GM23338 (cell line): Measurements from ENCODE around the gene IL2. TPM values are rescaled to one million over a fixed set of nuclear protein-coding genes. Genes with fewer than 3 reads are reported as not detected.
A peak's percentile ranks its signal among the peaks of the same experiment; 100 is the strongest.

Experiments used
- ATAC-seq: fragments of 200-7000 bp; cut with Tn5 transposase; 3 replicates; pipeline ENCODE4 v1.9.1; 2020
- DNase-seq: peaks from one replicate; pipeline ENCODE4 v3.0.0-alpha.2; 2015; ENCODE audit warnings: low spot score
- H2AFZ ChIP-seq: fragments of 200-600 bp; sonication (generic); 2 replicates; pipeline ENCODE4 v1.8.0; 2016; ENCODE audit warnings: antibody characterized with exemption, mild to moderate bottlenecking, moderate library complexity
- H3F3A ChIP-seq: fragments of 200-600 bp; sonication (generic); replicated peaks from 2 replicates; pipeline ENCODE4 v1.8.0; 2017; ENCODE audit warnings: antibody characterized with exemption, mixed run types, low read depth
- H3K27ac ChIP-seq: fragments of 200-600 bp; sonication (generic); 2 replicates; pipeline ENCODE4 v1.6.1; 2016; ENCODE audit warnings: low read depth
- H3K27me3 ChIP-seq: fragments of 200-600 bp; sonication (generic); 2 replicates; pipeline ENCODE4 v1.8.0; 2016; ENCODE audit warnings: mild to moderate bottlenecking, mixed run types, moderate library complexity; ENCODE audit not compliant: insufficient read depth
- H3K36me3 ChIP-seq: fragments of 200-600 bp; sonication (generic); 2 replicates; pipeline ENCODE4 v1.8.0; 2016; ENCODE audit warnings: mild to moderate bottlenecking; ENCODE audit not compliant: insufficient read depth
- H3K4me1 ChIP-seq: fragments of 200-600 bp; sonication (generic); 2 replicates; pipeline ENCODE4 v1.8.0; 2016; ENCODE audit warnings: mild to moderate bottlenecking, moderate library complexity; ENCODE audit not compliant: insufficient read depth
- H3K4me2 ChIP-seq: fragments of 200-600 bp; sonication (generic); 2 replicates; pipeline ENCODE4 v1.7.1; 2017; ENCODE audit warnings: mixed run types
- H3K4me3 ChIP-seq: fragments of 200-600 bp; sonication (generic); 2 replicates; pipeline ENCODE4 v1.6.1; 2016; ENCODE audit warnings: mixed run types
- H3K79me2 ChIP-seq: fragments of 200-600 bp; sonication (generic); replicated peaks from 2 replicates; pipeline ENCODE4 v1.8.0; 2017; ENCODE audit warnings: mild to moderate bottlenecking; ENCODE audit not compliant: insufficient read depth
- H3K9me2 ChIP-seq: fragments of 200-600 bp; sonication (generic); 2 replicates; pipeline ENCODE4 v1.8.0; 2017; ENCODE audit not compliant: insufficient read depth
- H4K20me1 ChIP-seq: fragments of 200-600 bp; sonication (generic); replicated peaks from 2 replicates; pipeline ENCODE4 v1.8.0; 2017; ENCODE audit warnings: mild to moderate bottlenecking; ENCODE audit not compliant: insufficient read depth
- H3K27ac Mint-ChIP-seq: 2 replicates; pipeline ENCODE4 v1.8.0; 2020; ENCODE audit warnings: inconsistent platforms, mild to moderate bottlenecking, moderate library complexity, mixed read lengths
- H3K27me3 Mint-ChIP-seq: 3 replicates; pipeline ENCODE4 v1.8.0; 2022; ENCODE audit warnings: low read depth, mild to moderate bottlenecking, moderate library complexity, mixed read lengths, inconsistent platforms; ENCODE audit not compliant: insufficient read depth, poor library complexity
- H3K36me3 Mint-ChIP-seq: 3 replicates; pipeline ENCODE4 v1.8.0; 2021; ENCODE audit warnings: low read depth, mild to moderate bottlenecking, inconsistent platforms, moderate library complexity, mixed read lengths
- H3K4me1 Mint-ChIP-seq: 3 replicates; pipeline ENCODE4 v1.8.0; 2020; ENCODE audit warnings: mild to moderate bottlenecking, inconsistent platforms, mixed read lengths
- H3K4me3 Mint-ChIP-seq: 3 replicates; pipeline ENCODE4 v1.8.0; 2021; ENCODE audit warnings: moderate library complexity, mild to moderate bottlenecking, inconsistent platforms, mixed read lengths
- H3K9me3 Mint-ChIP-seq: 3 replicates; pipeline ENCODE4 v1.8.0; 2020; ENCODE audit warnings: moderate library complexity, mild to moderate bottlenecking, inconsistent platforms, mixed read lengths
- EZH2 ChIP-seq: fragments of 200-600 bp; sonication (generic); IDR thresholded peaks from one replicate; pipeline ENCODE4 v1.8.0; 2017; ENCODE audit warnings: antibody characterized with exemption, mild to moderate bottlenecking, low read depth; ENCODE audit not compliant: unreplicated experiment
- NANOG ChIP-seq: IDR thresholded peaks from 2 replicates; pipeline ENCODE4 v1.6.1; 2016; ENCODE audit warnings: antibody characterized with exemption, borderline replicate concordance
- polyA plus RNA-seq: library from polyadenylated mRNA; unstranded; fragments of >200 nt; fragmentation: Nextera tagmentation; extraction: Ambion mirVana; gene quantifications from 2 replicates; pipeline ENCODE4 v1.2.1, GENCODE V29; 2016
- total RNA-seq: library from RNA; depleted of rRNA; stranded (reverse); fragments of >200 nt; shearing (Covaris generic); gene quantifications from 2 replicates; pipeline ENCODE4 v1.2.3, GENCODE V29; 2014; rRNA removed
- TF ChIP-seq, protein P1 (sequence below): IDR thresholded peaks from 2 replicates; pipeline ENCODE4 v1.6.1; 2016; ENCODE audit warnings: antibody characterized with exemption
- TF ChIP-seq, protein P2 (sequence below), 2 experiments: fragments of 200-600 bp in 1 of 2; sonication (generic) in 1 of 2; conservative IDR thresholded peaks; 2 replicates each; pipeline versions ENCODE4 v1.5.1 to v1.6.1; 2016 to 2017; ENCODE audit warnings: antibody characterized with exemption in 2 of 2, low read depth in 2 of 2, mild to moderate bottlenecking in 2 of 2, moderate library complexity in 1 of 2

IL2 gene
- total and polyA plus RNA-seq, 2 experiments from 2014 or later: not detected

DNA sequence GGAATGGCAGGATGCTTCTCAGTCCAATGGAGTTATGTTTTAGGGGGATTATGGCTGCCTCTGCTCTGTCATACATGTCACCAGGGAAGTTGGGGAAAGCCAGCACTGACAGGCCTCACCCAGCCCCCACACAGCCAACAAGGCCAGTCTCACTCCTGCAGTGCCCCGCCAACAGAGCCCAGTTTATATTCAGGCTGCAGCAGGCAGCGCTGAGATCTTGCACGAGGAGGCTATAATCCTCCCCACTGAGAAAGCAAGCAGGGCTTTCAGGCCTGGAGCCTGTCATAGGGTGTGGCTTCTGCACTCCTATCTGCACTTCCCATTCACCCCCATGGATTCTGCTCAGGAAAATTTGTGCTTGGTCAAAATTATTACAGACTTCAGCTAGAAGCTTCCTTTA, 52.7 kb downstream of the IL2 start:
- Histone ChIP-seq H3K27me3 (no peaks in the 10 kb centered on the region), H3K9me2 (no peaks in the 10 kb centered on the region), H3K4me1 (0 out of 2 replicates have a peak, but pooled peaks cover under 1% of the 10 kb centered on the region), H3K4me2 (no peak overlapping the region), H3K27ac (no peak overlapping the region), H3K4me3 (no peak overlapping the region), H3F3A (no peaks in the 10 kb centered on the region), H3K79me2 (no peaks in the 10 kb centered on the region), H3K36me3 (no peaks in the 10 kb centered on the region), H2AFZ (0 out of 2 replicates have a peak overlapping the region, but pooled peaks have one; percentile 8), H4K20me1 (no peaks in the 10 kb centered on the region)
- TF ChIP-seq, protein P1, sequence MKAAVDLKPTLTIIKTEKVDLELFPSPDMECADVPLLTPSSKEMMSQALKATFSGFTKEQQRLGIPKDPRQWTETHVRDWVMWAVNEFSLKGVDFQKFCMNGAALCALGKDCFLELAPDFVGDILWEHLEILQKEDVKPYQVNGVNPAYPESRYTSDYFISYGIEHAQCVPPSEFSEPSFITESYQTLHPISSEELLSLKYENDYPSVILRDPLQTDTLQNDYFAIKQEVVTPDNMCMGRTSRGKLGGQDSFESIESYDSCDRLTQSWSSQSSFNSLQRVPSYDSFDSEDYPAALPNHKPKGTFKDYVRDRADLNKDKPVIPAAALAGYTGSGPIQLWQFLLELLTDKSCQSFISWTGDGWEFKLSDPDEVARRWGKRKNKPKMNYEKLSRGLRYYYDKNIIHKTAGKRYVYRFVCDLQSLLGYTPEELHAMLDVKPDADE: no peak
- TF ChIP-seq NANOG: no peak
- TF ChIP-seq EZH2: no peak
- TF ChIP-seq, protein P2, sequence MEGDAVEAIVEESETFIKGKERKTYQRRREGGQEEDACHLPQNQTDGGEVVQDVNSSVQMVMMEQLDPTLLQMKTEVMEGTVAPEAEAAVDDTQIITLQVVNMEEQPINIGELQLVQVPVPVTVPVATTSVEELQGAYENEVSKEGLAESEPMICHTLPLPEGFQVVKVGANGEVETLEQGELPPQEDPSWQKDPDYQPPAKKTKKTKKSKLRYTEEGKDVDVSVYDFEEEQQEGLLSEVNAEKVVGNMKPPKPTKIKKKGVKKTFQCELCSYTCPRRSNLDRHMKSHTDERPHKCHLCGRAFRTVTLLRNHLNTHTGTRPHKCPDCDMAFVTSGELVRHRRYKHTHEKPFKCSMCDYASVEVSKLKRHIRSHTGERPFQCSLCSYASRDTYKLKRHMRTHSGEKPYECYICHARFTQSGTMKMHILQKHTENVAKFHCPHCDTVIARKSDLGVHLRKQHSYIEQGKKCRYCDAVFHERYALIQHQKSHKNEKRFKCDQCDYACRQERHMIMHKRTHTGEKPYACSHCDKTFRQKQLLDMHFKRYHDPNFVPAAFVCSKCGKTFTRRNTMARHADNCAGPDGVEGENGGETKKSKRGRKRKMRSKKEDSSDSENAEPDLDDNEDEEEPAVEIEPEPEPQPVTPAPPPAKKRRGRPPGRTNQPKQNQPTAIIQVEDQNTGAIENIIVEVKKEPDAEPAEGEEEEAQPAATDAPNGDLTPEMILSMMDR (conservative IDR thresholded peaks at IDR 0.05; ENCODE audit: low read depth in 2 of 2): no peak
- peaks cover under 1% of the 10 kb centered on the region; the same call in 1 of the 3 replicates for H3K4me1 Mint-ChIP-seq
- ATAC-seq (peak; percentile 74), DNase-seq (no peak)
- no peaks in the 10 kb centered on the region for H3K36me3 Mint-ChIP-seq
- H3K9me3 Mint-ChIP-seq: no peaks in the 10 kb centered on the region
- no peak overlapping the region for H3K4me3 Mint-ChIP-seq
- H3K27me3 Mint-ChIP-seq: no peaks in the 10 kb centered on the region
- H3K27ac Mint-ChIP-seq: no peak overlapping the region

Other genes starting within 250 kb of the IL2 start
- gene ADAD1, start 77.7 kb downstream of the IL2 start, total RNA-seq: not detected in 2 replicates
- not detected in 2 replicates for gene ADAD1, start 77.7 kb downstream of the IL2 start, polyA plus RNA-seq
- gene IL21, start 164.3 kb upstream of the IL2 start, total RNA-seq: not detected in 2 replicates
- gene IL21, start 164.3 kb upstream of the IL2 start, polyA plus RNA-seq: not detected in 2 replicates